Neural progenitor cell (in vitro differentiated cells): ENCODE results near the gene TSR3.

Source experiments
- EZH2 ChIP-seq: fragments of 200-600 bp; sonication (generic); IDR thresholded peaks from 2 replicates; pipeline ENCODE4 v1.6.1; 2017; ENCODE audit warnings: antibody characterized with exemption, mild to moderate bottlenecking, moderate library complexity
- TF ChIP-seq, protein P1 (sequence below): fragments of 200-600 bp; sonication (generic); IDR thresholded peaks from 2 replicates; pipeline ENCODE4 v1.5.1; 2017; ENCODE audit warnings: antibody characterized with exemption, mild to moderate bottlenecking

GRCh38 chr16:1357906-1358566 is 6.4 kb upstream of the TSR3 start:
- TF ChIP-seq, protein P1, sequence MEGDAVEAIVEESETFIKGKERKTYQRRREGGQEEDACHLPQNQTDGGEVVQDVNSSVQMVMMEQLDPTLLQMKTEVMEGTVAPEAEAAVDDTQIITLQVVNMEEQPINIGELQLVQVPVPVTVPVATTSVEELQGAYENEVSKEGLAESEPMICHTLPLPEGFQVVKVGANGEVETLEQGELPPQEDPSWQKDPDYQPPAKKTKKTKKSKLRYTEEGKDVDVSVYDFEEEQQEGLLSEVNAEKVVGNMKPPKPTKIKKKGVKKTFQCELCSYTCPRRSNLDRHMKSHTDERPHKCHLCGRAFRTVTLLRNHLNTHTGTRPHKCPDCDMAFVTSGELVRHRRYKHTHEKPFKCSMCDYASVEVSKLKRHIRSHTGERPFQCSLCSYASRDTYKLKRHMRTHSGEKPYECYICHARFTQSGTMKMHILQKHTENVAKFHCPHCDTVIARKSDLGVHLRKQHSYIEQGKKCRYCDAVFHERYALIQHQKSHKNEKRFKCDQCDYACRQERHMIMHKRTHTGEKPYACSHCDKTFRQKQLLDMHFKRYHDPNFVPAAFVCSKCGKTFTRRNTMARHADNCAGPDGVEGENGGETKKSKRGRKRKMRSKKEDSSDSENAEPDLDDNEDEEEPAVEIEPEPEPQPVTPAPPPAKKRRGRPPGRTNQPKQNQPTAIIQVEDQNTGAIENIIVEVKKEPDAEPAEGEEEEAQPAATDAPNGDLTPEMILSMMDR: no peak
- no peak for TF ChIP-seq EZH2
